GM19452 (cell line): ENCODE measurements around the gene PARP11.
"Not testable (repeated sequence)": the region's sequence is repeated elsewhere in the genome, so short reads cannot be mapped to it uniquely, and the experiment has no call there.

Experiments
- ATAC-seq: cut with Tn5 transposase; IDR thresholded peaks from one replicate; pipeline ENCODE4 v1.9.1; 2021; ENCODE audit not compliant: unreplicated experiment

The PARP11 gene

GRCh38 chr12:3884671-3885070, 11.5 kb upstream of the PARP11 start:
- ATAC-seq = no peak

- no peak for ATAC-seq
Measured at GRCh38 chr12:3882896-3883564, 9.8 kb upstream of the PARP11 start.

DNA sequence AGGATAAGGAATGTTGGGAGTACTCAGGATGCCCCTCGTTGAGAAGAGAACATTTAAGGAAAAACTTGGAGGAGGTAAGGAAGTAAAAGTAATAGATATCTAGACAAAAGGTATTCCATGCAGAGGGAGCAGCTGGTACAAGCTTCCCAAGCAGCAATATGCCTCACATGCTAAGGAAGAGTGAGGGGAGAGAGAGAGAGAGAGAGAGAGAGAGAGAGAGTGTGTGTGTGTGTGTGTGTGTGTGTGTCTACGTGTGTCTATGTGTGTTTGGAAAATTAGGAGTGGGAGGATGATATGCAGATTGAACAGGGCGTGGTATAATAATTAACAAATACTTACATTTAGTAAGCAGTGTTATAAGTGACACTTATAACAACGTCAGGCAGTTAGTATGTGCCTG, 9.2 kb upstream of the PARP11 start:
- no peak for ATAC-seq

GRCh38 chr12:3881281-3881950, 8.2 kb upstream of the PARP11 start:
- no peak for ATAC-seq

DNA sequence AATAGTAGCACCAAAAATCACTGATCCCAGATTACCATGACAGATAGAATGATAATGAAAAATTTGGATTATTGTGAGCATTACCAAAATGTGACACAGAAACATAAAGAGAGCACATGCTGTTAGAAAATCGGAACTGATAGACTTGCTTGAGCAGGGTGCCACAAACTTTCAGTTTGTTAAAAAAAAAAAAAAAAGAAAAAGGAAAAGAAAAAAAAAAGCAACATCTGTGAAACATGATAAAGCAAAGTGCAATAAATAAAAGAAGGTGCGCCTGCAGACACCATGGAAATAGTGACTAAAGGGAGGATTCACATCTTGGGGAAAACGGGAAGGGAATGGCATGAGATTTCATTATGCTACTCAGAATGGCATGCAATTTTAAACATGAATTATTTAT, 6.6 kb upstream of the PARP11 start:
- ATAC-seq = no peak

- no peak for ATAC-seq
Measured at GRCh38 chr12:3871356-3871755, 1.8 kb downstream of the PARP11 start.

GRCh38 chr12:3869865-3870264, 3.3 kb downstream of the PARP11 start:
- ATAC-seq = no peak

DNA sequence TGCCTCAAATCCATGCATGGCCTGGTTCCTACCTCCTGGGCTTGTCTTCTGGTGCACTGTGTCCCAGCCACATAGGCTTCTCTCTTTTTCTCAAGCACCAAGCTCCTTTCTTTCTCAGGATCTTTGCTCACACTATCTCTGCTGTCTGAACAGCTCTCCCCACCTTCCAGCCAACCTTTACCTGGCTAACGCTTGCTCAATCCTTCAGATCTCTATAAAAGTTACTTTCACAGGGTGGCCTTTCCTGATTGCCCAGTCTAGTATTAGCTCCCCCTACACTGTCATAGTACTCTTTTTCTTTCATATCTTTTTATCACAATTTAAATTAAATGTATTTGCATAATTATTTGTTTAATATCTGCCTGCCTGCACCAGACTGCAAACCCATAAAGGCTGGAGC, 3.8 kb downstream of the PARP11 start:
- ATAC-seq = no peak

DNA sequence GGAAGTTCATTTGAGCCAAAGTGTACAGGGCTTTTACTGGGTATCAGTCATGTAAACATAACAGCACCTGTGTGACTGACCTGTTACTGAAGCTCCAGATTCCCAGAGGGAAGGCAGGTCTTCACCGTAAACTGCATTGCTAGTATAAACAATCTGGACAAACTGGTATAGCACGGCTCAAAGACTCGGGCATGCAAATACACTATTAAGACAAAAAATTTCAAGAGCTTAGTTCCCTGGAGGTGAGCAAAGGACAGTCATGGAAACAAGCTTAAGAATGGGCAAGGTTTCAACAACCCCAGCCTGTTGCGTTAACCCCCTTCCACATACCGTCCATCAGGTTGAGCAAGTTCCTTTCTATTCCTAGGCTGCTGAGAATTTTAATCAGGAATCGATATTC, 9.4 kb downstream of the PARP11 start:
- no peak for ATAC-seq

DNA sequence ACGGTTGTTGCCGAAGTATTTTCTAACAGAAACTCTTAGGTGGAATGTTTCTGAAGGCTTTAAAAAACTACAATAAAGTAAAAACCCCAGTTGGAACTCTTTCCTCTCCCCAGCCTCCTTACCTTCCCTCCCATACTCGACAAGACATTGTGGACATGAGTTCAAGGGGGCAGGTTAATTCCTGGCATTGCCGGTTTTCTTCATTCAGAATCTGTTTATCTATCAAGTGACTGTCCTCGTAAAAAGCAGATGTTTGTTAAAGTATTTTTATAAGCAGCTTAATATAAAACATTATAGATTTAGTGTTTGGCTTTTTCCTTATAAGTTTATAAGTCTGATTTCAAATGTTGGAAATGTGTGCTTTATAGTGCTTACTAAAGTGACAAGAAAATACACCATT, 30.7 kb downstream of the PARP11 start:
- no peak for ATAC-seq

DNA sequence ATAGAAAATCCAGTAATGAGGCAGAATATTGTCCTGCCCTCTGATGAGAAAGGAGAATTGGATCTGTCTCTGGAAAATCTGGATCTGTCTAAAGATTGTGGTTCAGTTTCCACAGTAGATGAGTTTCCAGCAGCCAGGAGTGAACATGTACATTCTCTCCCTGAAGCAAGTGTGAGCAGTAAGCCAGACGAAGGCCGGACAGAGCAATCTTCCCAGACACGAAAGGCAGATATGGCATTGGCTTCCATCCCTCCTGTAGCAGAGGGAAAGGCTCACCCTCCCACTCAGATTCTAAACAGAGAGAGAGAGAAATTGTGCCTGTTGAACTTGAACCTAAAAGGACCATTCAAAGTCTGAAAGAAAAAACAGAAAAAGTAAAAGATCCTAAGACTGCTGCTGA, 31.4 kb downstream of the PARP11 start:
- no peak for ATAC-seq

DNA sequence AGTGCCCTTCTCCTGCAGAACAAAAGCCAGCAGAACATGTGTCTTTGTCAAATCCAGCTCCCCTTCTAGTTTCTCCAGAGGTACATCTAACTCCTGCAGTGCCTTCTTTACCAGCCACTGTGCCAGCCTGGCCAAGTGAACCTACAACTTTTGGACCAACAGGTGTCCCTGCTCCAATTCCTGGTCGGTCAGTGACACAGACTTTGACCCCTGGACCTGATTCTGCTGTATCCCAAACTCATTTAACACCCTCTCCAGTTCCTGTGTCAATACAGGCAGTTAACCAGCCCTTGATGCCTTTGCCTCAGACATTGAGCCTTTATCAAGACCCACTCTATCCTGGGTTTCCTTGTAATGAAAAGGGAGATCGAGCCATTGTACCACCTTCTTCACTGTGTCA, 32.4 kb downstream of the PARP11 start:
- ATAC-seq = not testable (repeated sequence)

- ATAC-seq = not testable (repeated sequence)
Measured at GRCh38 chr12:3839745-3840144, 33.5 kb downstream of the PARP11 start.

DNA sequence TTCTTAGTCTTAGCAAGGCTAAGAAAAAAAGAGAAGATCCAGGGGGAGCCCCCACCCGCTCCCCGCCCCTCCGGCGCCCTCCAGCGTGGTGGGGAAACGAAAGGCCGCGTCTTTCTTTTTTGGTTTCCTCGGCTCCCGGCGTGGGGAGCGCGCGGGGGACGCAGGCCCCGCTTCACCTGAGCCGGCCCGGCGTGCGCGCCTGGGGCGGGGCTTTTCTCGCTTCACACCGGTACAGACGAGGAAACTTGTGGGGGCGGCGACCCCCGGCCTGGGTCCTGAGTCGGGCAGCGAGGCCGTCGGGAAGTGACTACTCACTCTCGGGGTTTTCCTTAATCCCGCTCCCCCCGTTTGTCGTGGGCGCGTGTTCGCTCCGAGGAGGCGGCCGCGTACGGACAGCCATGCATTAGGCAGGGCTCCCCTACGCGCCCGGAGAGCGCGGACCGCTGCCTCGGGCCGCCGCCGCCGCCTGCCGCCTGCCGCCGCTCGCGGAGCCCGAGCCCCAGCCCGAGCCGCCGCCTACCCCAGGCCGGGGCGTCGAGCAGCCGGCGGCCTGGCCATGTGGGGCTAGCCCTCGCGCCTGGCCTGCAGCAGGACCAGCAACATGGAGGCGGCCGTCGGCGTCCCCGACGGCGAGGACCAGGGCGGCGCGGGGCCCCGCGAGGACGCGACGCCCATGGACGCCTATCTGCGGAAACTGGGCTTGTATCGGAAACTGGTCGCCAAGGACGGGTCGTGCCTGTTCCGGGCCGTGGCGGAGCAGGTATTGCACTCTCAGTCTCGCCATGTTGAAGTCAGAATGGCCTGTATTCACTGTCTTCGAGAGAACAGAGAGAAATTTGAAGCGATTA, 34.3 kb downstream of the PARP11 start:
- not testable (repeated sequence) for ATAC-seq

- no peak for ATAC-seq
Measured at GRCh38 chr12:3838076-3838475, 35.1 kb downstream of the PARP11 start.

GRCh38 chr12:3837049-3837448, 36.1 kb downstream of the PARP11 start:
- no peak for ATAC-seq

DNA sequence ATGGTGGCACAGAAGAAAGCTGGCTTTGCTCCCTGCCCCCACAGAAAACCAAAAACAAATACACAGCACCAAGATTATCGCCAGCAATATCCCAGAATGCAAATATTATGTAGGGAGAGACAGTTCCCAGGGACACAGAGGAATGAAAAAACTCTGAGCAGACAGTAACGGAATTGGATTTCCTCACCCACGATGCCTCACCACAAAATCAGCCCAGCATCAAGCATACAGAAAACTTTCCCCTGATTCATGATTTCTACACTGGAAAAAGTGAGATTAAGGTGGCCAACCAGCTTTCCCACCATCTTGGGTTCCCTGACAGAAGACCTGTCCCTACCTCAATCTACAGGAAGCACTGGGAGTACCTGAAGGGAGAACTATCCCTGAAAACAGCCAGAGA, 36.6 kb downstream of the PARP11 start:
- ATAC-seq = no peak

GRCh38 chr12:3835914-3836313, 37.3 kb downstream of the PARP11 start:
- no peak for ATAC-seq

- no peak for ATAC-seq
Measured at GRCh38 chr12:3834774-3835173, 38.4 kb downstream of the PARP11 start.

DNA sequence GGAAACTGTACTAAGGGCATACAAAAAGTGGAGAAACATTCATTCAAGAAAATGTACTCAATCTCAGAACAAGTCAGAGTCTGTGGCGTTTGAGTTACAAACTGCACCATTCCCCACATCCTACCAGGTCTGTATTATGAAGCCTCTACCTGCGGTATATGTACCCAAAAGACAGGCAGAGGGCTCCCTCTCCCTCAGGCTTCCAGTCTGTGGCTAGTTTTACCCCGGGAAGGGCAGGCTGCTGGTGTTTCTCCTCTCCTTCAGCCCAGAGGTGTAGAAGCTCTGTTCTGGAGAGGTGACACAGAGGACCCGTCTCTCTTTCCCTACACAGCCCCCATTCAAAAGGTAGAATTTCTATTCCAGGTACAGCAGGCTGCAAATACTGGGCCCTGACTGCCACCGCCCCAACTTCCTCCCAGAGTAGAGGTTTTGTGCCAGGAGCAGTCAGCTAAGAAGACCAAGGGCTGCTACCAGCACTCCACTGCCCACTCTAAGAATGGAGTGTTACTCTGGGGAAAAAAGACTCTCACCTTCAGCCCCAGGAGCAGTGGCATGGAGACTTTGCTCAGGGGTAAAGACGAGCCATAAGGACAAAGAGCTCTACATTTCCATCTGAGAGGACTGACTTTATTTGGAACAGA, 39.4 kb downstream of the PARP11 start:
- ATAC-seq = no peak

DNA sequence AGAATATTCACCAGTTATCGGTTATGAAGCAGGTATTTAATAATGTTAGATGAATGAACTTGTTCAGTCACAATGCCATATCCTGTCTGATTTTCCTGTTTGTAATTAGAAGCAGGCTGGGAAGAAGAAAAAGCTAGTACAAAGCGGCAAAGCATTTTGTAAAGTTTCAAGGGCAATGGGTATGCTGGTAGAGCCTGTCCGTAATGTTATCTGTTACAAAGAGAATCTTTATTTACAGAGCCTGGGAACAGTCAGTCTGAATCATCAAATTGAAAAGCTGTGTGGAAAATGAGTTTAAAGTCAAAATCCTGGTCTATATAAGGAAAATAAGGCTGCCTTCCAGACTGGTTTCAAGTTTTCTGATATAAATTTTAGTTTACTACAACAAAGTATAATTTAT, 40.5 kb downstream of the PARP11 start:
- no peak for ATAC-seq

DNA sequence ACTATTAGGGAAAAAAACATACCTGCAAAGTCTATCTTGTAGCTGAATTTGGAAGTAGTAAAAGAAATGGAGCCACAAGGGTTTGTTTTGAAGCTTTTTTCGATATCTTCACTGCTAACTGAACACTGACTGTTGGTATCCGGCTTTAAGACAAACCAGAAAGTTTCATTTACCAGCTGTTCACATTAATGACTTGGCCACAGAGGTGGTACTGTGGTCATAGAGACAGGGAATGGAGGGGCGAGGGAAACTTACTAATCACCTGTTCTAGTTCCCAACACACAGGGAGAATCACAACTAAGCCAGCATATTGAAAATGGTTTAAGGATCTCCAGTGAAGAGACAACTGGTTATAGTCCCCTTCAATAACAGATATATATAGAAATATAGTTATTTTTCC, 44.3 kb downstream of the PARP11 start:
- no peak for ATAC-seq
